NT2/D1 (cell line): ENCODE results near the gene PSMA7.

Experiments
- SUZ12 ChIP-seq: IDR thresholded peaks from 2 replicates; pipeline ENCODE4 v1.6.1; 2011; ENCODE audit not compliant: insufficient read length, insufficient read depth; ENCODE audit errors: extremely low read depth
- YY1 ChIP-seq: IDR thresholded peaks from 2 replicates; pipeline ENCODE4 v1.6.1; 2011; ENCODE audit not compliant: insufficient read length, insufficient read depth
- ZNF274 ChIP-seq: IDR thresholded peaks from 2 replicates; pipeline ENCODE4 v1.6.1; 2011; ENCODE audit warnings: mild to moderate bottlenecking, low read depth, low read length

DNA sequence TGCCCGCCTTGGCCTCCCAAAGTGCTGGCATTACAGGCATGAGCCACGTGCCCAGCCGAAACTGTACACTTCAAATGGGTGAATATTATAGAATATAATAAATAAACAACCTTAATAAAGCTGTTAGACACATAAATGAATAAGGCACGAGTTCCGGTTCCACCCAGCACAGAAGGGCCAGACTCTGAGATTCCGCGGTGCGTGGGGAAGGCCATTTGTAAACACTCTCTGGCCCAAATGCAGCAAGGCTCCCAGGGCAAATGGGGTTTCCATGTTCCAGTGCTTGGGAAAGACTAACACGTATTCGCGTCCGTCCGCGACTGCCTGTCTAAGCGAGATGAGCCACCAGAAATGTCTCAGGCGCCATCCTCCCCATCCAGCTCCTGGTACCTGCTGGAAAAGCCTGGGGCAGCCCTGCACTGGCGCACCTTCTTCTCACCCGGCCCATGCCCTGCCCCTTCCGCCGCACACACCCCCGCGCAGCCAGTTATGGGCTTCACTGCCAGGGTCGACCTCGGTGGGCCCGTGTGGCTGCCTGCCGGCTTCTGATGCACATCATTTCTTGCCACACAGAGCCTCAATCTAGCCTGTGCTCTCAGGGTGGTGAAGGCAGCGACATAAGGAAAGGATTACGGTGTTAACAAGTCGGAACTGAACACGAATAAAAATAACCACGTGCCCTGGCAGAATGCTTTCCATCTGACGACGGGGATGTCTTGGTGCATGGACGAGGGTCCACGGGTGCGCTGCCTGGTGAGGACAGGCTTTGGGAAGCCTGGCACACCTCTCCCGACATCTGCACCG, 26.4 kb downstream of the PSMA7 start:
- TF ChIP-seq YY1, result no peak
- TF ChIP-seq ZNF274, result no peak
- no peak for TF ChIP-seq SUZ12
